HG02798 (cell line): Measurements from ENCODE around the gene PIH1D1.

ENCODE experiments used
- ATAC-seq: cut with Tn5 transposase; IDR thresholded peaks from one replicate; pipeline ENCODE4 v1.9.1; 2021; ENCODE audit warnings: mild to moderate bottlenecking; ENCODE audit not compliant: unreplicated experiment, poor library complexity

PIH1D1 gene

DNA sequence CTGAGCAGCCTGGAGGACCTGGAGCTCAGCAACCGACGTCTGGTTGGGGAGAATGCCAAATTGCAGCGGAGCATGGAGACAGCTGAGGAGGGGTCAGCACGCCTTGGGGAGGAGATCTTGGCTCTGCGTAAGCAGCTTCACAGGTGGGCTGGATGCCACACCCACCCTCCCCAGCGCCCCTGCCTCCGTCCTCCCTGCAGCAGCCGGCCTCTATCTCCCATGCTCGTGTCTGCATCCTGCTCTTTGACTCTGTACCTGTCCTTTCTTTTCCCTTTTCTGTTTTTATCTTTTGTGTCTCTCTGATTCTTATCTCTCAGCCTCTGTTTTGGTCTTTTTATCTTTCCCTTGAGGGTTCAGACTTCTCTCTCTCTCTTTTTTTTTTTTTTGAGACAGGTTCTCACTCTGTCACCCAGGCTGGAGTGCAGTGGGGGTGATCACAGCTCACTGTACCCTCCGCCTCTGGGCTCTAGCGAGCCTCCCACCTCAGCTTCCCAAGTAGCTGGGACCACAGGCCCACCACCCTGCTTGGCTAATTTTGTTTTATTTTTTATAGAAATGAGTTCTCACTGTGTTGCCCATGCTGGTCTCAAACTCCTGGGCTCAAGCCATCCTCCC lies 53.5 kb downstream of the PIH1D1 start:
- no peak for ATAC-seq

DNA sequence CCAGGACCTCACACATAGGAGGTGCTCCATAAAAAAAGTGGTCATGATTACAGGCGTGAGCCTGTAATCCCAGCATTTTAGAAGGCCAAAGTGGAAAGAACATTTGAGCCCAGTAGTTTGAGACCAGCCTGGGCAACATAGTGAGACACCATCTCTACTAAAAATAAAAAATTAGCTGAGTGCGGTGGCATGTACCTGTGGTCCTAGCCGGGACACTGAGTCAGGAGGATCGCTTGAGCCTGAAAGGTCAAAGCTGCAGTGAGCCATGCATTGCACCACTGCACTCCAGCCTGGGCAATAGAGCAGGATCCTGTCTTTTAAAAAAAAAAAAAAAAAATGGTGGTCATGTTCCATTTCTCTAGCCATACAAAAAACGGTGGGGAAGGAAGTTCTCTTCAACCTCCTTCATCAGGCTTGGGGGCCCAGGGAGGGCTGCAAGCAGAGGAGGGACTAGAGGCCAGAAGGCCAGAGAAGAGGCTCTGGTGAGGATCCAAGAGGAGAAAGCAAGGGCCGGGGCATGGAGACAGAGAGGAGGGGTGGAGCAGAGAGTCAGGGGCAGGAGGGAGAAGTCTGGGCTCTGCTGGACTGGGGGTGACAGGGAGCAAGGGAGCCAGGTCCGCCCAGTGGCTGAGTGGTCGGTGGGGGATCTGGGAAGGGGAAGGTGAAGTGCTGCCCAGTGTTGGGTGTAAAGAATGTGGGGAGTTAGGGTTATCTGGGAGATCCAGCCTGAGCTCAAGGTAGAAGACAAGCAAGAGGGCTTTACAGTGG lies 54.7 kb downstream of the PIH1D1 start:
- no peak for ATAC-seq
